Fibroblast of lung (primary cell): Measurements from ENCODE around the gene KCNK4.

Source experiments
- CTCF ChIP-seq, 2 donors: IDR thresholded peaks in 1 of 2; conservative IDR thresholded peaks in 1 of 2; 1 replicate in 1 of 2; 2 replicates in 1 of 2; pipeline ENCODE4 v1.5.1; 2011 to 2012; ENCODE audit warnings: low read length in 2 of 2, control low read depth in 1 of 2, inconsistent platforms in 1 of 2, low read depth in 1 of 2, mild to moderate bottlenecking in 1 of 2
- EZH2 ChIP-seq: IDR thresholded peaks from 2 replicates; pipeline ENCODE4 v1.5.1; 2012; ENCODE audit warnings: low read length, control low read depth, mild to moderate bottlenecking; ENCODE audit errors: missing control alignments

- no peak for TF ChIP-seq EZH2
- TF ChIP-seq CTCF (conservative IDR thresholded peaks at IDR 0.05 in 1 of 2, IDR thresholded peaks at IDR 0.05 in 1 of 2; ENCODE audit: low read depth in 1 of 2, low read length in 2 of 2), result no peak
Measured at GRCh38 chr11:64295760-64296159, 4.7 kb downstream of the KCNK4 start.
